Liver (tissue), 3 donors: Measurements from ENCODE around the gene CHRNB2.

Experiments
- ATF3 ChIP-seq: IDR thresholded peaks from 2 replicates; pipeline ENCODE4 v1.6.1; 2016; ENCODE audit warnings: antibody characterized with exemption
- CTCF ChIP-seq: fragments of 150-350 bp; IDR thresholded peaks from 2 replicates; pipeline ENCODE4 v1.5.1; 2017; ENCODE audit warnings: improper control_type of control experiment, low read depth, low read length; ENCODE audit not compliant: missing input control
- FOXA2 ChIP-seq: IDR thresholded peaks from 2 replicates; pipeline ENCODE4 v1.6.1; 2016; ENCODE audit warnings: antibody characterized with exemption
- MAX ChIP-seq: IDR thresholded peaks from 2 replicates; pipeline ENCODE4 v1.6.1; 2016; ENCODE audit warnings: antibody characterized with exemption
- RAD21 ChIP-seq, 2 donors: IDR thresholded peaks; 2 replicates each; pipeline ENCODE4 v1.6.1; 2016; ENCODE audit warnings: antibody characterized with exemption in 2 of 2, mild to moderate bottlenecking in 2 of 2
- RXRA ChIP-seq, 2 donors: IDR thresholded peaks; 2 replicates each; pipeline ENCODE4 v1.6.1; 2017 to 2018; ENCODE audit warnings: antibody characterized with exemption in 2 of 2, mild to moderate bottlenecking in 1 of 2
- SP1 ChIP-seq: IDR thresholded peaks from 2 replicates; pipeline ENCODE4 v1.6.1; 2018; ENCODE audit warnings: antibody characterized with exemption, mild to moderate bottlenecking
- TF ChIP-seq, protein P1 (sequence below): IDR thresholded peaks from 2 replicates; pipeline ENCODE4 v1.6.1; 2016; ENCODE audit warnings: antibody characterized with exemption
- TF ChIP-seq, protein P2 (sequence below): IDR thresholded peaks from 2 replicates; pipeline ENCODE4 v1.6.1; 2016; ENCODE audit warnings: antibody characterized with exemption, mild to moderate bottlenecking
- donor health status: healthy.
- donor health status: healthy.

DNA sequence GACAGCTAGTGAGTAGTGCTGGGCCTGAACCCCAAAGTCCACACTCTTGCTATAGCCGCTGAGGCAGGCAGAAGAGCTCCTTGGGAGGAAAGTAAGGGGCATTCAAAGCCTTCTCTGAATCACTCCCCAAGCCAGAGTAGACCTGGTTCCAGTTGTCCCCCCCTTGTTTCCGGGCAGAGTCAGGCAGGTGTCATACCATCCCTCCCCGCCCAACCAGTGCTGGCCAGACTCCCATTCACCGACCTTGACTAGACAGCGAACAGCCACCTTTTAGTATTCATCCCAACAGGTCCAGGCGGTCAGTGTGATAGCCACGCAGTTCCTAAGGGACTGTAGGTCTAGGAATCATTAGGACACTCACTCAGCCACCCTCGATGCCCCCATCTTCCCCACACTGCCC is 11.8 kb downstream of the CHRNB2 start:
- TF ChIP-seq CTCF = no peak
- TF ChIP-seq, protein P1, sequence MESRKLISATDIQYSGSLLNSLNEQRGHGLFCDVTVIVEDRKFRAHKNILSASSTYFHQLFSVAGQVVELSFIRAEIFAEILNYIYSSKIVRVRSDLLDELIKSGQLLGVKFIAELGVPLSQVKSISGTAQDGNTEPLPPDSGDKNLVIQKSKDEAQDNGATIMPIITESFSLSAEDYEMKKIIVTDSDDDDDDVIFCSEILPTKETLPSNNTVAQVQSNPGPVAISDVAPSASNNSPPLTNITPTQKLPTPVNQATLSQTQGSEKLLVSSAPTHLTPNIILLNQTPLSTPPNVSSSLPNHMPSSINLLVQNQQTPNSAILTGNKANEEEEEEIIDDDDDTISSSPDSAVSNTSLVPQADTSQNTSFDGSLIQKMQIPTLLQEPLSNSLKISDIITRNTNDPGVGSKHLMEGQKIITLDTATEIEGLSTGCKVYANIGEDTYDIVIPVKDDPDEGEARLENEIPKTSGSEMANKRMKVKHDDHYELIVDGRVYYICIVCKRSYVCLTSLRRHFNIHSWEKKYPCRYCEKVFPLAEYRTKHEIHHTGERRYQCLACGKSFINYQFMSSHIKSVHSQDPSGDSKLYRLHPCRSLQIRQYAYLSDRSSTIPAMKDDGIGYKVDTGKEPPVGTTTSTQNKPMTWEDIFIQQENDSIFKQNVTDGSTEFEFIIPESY = no peak
- no peak for TF ChIP-seq ATF3
- TF ChIP-seq RXRA (IDR thresholded peaks at IDR 0.05) = no peak
- TF ChIP-seq RAD21 (IDR thresholded peaks at IDR 0.05) = no peak
- TF ChIP-seq, protein P2, sequence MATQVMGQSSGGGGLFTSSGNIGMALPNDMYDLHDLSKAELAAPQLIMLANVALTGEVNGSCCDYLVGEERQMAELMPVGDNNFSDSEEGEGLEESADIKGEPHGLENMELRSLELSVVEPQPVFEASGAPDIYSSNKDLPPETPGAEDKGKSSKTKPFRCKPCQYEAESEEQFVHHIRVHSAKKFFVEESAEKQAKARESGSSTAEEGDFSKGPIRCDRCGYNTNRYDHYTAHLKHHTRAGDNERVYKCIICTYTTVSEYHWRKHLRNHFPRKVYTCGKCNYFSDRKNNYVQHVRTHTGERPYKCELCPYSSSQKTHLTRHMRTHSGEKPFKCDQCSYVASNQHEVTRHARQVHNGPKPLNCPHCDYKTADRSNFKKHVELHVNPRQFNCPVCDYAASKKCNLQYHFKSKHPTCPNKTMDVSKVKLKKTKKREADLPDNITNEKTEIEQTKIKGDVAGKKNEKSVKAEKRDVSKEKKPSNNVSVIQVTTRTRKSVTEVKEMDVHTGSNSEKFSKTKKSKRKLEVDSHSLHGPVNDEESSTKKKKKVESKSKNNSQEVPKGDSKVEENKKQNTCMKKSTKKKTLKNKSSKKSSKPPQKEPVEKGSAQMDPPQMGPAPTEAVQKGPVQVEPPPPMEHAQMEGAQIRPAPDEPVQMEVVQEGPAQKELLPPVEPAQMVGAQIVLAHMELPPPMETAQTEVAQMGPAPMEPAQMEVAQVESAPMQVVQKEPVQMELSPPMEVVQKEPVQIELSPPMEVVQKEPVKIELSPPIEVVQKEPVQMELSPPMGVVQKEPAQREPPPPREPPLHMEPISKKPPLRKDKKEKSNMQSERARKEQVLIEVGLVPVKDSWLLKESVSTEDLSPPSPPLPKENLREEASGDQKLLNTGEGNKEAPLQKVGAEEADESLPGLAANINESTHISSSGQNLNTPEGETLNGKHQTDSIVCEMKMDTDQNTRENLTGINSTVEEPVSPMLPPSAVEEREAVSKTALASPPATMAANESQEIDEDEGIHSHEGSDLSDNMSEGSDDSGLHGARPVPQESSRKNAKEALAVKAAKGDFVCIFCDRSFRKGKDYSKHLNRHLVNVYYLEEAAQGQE = no peak
- TF ChIP-seq FOXA2 = no peak
- no peak for TF ChIP-seq SP1
- TF ChIP-seq MAX = no peak
